RKO (cell line): ENCODE data around the gene SLC26A6.
A peak's percentile ranks its signal among the peaks of the same experiment; 100 is the strongest.

Source experiments
- DNase-seq: peaks from one replicate; pipeline ENCODE4 v3.0.0-alpha.2; 2016; ENCODE audit warnings: low spot score

SLC26A6 gene

DNA sequence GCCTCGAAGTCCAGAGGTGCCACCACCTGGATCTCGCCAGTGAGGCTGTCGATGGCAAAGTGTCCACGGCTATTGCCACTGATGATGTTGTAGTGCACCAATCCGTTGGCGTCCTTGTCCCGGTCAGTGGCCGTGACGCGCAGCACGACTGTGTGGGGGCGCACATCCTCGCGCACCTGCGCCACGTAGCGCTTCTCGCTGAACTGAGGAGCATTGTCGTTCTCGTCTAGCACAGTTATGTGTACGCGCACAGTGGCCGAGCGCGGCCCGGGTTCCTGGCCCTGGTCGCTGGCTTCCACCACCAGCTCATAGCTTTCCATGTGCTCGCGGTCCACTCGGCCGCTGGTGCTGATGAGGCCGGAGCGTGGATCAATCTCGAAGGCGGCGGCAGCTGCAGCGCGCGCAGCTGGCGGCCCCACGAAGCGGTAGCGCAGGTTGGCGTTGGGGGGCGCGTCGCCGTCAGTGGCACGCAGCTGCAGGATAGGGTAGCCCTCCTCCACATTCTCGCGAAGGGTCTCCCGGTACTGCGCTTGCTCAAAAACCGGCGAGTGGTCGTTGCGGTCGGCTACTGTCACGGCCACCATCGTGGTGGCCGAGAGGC lies 25.6 kb upstream of the SLC26A6 start:
- DNase-seq = no peak

GRCh38 chr3:48656841-48657281 lies 21.6 kb upstream of the SLC26A6 start:
- DNase-seq = no peak

DNA sequence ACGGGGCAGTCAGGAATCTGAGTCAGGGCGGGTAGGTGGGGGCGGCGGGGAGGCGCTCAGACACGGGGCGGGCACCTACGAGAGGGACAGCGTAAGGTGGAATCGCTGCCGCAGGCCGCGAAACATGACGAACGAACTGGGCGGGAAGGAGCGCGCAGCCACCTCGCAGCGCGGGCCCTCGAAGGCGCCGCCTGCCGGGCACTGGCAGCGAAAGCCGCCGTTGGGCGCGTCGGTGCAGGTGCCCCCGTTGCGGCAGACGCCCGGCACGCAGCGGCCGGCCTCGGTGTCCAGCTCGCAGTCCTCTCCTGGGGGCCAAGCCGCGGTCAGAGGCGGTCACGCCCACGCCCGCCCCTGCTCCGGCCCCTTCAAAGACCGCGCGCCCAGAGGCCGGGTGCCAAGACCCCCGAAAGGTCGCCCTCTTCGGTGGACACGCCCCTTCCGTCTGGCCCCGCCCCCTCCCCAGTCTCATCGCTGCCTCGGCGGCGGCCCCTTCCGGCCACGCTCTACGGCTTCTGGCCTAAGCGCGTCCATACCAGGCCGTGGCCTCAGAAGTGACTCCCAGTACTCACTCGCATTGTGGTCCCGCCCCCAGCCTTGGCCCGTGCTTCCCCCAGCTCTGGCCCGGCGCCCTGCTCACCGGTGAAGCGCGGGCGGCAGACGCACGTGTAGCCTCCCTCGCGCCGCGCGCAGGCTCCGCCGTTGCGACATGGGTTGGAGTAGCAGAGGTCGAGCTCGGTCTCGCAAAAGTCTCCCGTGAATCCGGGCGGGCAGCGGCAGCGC lies 21.0 kb upstream of the SLC26A6 start:
- no peak for DNase-seq

- no peak for DNase-seq
Measured at GRCh38 chr3:48655606-48656005, 20.3 kb upstream of the SLC26A6 start.

GRCh38 chr3:48655063-48655462 lies 19.8 kb upstream of the SLC26A6 start:
- no peak for DNase-seq

DNA sequence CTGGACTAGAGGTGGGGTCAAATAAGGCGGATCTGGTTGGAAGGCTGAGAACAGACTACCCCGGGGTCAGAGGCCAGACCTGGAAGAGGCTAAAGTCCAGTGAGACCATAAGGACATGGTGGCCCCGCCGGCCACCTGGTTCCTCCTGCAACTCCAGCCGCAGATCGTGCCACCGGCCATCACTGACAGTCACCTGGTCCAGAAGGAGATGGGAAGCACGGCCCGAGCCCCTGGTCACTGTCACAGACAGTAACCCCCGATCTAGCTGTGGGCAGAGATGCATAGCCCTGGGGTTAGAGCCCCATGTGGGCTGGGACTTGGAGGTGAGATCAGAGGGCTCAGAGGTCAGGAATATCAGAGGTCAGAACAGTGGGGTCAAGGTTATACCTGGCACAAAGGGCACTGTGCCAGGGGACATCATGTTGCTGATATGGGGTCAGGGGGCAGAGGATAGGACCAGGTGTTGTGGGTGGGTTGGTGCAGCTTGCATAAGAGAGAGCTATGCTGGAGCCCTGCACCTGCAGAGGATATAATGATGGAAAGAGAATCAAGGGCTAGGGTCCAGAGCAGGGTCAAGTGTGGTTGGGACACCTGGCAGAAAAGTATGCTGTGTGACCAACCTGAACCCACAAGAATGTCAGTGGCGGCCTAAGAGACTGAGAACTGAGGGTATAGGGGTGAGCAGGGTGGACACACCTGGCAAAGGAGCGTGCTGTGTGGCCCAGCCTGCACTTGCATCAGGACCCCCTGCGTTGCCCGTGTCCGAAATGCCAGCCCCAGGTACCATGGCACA lies 17.9 kb upstream of the SLC26A6 start:
- no peak for DNase-seq

- no peak for DNase-seq
Measured at GRCh38 chr3:48651771-48652170, 16.5 kb upstream of the SLC26A6 start.

- DNase-seq = no peak
Measured at GRCh38 chr3:48650723-48651122, 15.5 kb upstream of the SLC26A6 start.

DNA sequence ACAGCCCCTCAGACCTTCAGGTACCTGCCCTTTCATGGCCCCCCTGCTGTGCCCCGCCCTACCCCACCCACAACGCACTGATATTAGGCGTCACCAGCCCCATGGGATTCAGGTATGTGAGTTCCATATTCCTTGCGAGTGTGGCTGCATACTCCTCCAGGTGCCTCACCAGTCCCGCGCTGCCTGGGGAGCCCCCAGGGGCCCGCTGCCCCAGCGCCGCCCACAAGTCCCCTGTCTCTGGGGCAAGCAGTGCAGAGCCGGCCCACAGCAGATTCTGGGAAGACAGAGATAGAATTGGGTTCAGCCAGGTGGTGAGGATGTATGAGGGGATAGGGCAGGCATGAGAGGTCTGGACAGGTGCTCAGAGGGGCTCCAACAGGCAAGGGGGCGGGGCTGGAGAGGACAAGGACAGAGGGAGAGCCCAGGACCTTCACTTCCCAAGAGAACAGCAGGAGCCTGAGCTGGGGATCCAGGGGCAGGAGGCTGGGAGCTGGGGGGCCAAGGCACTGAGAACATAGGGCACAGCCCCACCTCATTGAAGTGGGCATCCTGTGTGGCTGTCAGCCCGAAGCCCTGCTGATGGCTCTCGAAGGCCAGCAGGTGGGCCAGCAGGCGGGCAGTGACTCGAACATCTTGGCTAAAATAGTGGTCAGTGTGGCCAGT lies 13.1 kb upstream of the SLC26A6 start:
- DNase-seq = no peak

DNA sequence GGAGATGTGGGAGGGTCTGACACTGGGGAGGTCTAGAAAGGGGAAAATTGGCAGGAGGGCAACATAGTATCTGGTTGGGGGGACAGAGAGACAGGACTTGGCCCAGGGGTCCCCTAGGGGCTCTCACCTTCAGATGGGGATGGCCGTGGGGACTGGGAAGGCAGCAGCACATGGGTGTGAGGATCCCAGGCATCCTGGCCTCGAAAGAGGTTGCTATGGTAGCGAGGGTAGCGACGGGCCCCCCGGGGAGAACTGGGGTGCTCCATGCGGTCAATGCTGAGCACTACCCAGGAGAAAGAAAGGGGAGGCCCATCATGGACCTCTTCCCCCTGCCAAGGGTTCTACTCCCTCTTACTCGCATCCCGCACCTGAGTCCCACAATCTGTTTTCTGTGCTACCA lies 12.5 kb upstream of the SLC26A6 start:
- DNase-seq = no peak

DNA sequence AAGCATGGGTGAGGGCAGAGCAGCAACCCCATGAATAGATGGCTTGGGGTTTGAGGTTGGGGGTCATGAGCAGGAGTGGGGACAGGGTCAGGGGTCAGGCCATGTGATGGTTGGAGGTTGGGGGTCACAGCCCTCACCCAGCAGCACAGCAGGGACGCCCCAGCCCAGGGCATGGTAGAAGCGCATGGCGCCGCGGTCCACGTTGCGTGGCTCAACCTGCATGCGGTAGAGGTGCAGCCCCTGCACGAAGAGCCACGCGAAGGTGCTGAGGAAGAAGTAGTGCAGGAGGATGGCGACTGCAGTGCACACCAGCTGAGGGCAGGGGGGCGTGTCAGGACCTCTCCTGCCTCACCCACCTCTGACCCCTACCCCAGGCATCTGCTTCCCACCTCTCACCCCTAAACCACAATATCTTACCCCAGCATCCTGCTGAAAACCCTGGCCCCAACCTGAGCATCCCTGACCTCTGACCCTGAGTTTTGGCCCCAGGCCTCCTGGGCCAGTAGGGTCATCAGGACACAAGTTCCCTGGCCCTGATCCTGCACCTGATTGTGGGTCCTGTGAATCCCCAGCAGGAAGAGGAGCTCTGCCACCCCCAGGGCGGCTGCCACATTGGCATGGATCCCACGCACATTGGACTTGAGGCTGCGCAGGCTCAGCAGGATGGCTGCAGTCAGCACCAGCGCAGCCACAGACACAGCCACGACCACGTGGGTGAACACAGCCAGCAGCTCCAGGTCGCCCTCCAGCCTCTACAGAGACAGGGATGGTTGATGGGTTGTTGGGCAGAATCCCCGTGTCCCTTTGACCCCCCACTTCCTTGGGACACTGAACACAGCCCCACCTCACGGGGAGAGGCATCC lies 9.9 kb upstream of the SLC26A6 start:
- DNase-seq = no peak

- DNase-seq = no peak
Measured at GRCh38 chr3:48642605-48643004, 7.3 kb upstream of the SLC26A6 start.

GRCh38 chr3:48641396-48641795 lies 6.1 kb upstream of the SLC26A6 start:
- DNase-seq = no peak

GRCh38 chr3:48639944-48640606 lies 4.8 kb upstream of the SLC26A6 start:
- DNase-seq = no peak

GRCh38 chr3:48637305-48637704 lies 2.0 kb upstream of the SLC26A6 start:
- no peak for DNase-seq

DNA sequence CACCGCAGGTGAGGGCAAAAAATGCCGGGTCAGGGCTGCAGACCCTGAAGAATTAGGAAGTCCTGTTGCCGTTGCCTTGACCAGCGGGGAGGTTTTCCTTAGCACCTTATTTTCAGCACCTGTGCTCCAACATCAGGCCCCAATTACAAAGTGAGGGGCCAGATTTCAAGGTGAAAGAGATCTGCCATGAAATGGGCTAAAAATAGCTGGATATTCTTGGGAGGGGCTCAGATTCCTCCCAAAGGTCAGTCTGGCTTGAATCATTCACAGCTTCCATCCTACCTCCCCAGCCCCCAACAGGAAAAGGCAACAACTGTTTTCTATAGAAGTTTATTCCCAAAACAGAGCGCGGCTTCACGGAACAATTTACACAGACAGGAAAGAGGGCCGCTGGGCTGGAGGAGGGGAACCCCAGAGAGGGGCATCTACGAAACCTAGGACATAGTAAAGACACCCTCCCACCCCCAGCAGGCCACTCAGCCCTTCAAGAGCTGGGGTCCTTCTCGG lies 941 bp upstream of the SLC26A6 start:
- DNase-seq = no peak

DNA sequence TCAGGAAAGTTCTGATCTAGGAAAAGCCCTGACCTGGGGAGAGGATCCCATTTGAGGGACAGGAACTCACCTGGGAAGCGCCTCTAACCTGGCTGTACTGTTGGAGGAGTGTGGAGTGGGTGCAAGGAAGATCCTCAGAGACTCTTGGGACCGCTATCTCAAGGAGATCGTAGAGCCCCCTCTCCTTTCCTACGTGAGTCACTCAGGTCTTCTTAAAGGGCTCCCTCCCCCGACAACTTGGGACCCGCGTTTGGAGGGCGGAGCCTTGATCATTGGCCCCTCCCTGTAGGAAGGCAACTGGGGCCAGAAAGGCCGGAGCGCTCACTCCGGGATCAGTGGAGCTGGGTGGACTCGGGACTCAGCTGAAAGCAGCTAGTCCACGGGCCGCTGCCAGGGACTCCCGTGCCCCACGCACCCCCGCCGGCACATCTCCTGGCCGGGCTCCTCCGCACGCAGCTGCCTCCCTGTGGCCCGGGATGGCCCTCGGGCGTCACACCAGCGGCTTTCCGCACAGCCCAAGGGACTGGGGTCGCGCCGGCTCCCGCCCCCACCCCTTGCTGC lies 520 bp downstream of the SLC26A6 start:
- peak; percentile 69 for DNase-seq

GRCh38 chr3:48633743-48634142 lies 1.5 kb downstream of the SLC26A6 start:
- no peak for DNase-seq

GRCh38 chr3:48633256-48633655 lies 2.0 kb downstream of the SLC26A6 start:
- no peak for DNase-seq
